NCI-H446 (cell line): Measurements from ENCODE around the gene NADSYN1.
A peak's percentile ranks its signal among the peaks of the same experiment; 100 is the strongest.

ENCODE experiments used
- DNase-seq, 2 experiments: peaks; one replicate each; lab custom pipeline; 2025; lab: John Stamatoyannopoulos, UW

The NADSYN1 gene

GRCh38 chr11:71433648-71434450 is 19.2 kb upstream of the NADSYN1 start:
- no peak for DNase-seq

DNA sequence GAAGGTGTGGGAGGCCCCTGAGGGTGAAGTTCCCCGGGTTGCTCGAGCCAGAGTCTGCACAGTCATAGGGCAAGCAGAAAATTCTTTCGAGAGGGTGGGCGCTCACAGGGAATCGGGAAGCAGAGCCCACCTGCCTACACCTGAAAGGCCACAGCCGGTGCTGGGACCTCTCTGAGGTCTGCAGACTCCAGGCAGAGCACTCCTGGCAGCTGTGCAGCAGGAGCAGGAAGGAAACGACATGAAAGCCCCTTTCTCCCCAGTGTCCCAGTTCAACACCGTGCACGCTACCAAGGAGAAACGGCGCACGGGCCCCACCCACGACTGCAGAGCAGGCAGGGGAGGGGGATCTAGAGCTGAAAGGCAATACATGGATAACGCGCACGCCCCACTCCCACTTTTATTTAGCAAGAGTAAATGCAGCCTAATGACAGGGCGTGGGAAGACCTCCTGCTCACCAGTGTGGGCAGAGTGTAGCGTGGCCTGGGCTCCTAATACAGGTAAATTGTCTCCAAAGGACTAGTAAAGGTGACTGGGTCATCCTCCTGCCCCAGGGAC is 18.4 kb upstream of the NADSYN1 start:
- DNase-seq, result no peak

DNA sequence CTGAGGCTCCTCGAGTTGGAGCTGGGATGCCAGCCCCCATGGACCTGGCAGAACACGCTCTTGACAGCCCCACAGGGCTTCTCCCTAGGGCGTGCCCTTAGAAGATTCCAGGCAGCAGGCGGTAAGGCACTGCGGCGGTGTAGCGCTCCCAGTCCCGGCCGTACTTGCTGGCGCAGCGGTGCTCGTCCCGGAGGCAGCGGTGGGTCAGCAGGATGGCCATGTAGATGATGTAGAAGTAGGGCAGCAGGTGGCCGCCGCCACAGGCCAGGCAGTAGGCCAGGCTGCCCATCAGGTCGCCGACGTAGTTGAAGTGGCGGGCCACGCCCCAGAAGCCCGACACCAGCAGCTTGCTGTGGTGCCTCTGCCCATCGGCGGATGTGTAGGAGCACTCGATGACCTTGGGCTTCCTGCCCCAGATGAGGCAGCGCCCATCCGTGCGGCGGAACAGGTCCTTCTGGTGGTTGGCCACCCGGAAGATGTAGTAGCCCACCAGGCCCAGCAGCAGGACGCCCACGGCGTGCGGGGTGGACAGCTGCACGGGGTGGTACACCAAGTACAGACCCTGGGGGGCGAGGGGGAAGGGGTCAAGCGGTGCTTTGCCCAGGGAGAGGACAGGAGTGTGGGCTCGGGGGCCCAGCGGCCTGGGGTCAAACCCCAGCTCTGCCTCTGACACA is 17.6 kb upstream of the NADSYN1 start:
- DNase-seq, result no peak

DNA sequence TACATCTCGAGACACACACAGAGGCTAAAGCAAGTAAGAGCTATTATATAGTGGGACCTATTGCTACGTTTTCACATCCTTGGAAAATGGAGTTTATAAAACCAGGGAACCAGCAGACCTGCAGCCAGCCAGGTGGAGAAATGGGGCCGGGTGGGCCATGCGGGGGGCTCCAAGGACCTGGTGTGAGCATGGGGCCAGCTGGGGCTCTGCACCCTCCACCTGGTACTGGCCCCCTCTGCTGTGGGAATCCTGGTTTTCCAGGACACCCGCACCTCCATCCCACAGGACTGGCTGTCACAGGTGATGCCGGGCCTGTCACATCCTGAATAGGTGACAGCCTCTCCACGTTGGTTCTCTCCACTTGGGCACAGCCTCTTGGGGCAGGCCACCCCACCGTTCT is 16.1 kb upstream of the NADSYN1 start:
- DNase-seq, result no peak

GRCh38 chr11:71437399-71437798 is 15.6 kb upstream of the NADSYN1 start:
- DNase-seq, result no peak

- DNase-seq, result no peak
Observed at GRCh38 chr11:71437879-71438278, 15.1 kb upstream of the NADSYN1 start.

- DNase-seq, result no peak
Observed at GRCh38 chr11:71438650-71439049, 14.4 kb upstream of the NADSYN1 start.

DNA sequence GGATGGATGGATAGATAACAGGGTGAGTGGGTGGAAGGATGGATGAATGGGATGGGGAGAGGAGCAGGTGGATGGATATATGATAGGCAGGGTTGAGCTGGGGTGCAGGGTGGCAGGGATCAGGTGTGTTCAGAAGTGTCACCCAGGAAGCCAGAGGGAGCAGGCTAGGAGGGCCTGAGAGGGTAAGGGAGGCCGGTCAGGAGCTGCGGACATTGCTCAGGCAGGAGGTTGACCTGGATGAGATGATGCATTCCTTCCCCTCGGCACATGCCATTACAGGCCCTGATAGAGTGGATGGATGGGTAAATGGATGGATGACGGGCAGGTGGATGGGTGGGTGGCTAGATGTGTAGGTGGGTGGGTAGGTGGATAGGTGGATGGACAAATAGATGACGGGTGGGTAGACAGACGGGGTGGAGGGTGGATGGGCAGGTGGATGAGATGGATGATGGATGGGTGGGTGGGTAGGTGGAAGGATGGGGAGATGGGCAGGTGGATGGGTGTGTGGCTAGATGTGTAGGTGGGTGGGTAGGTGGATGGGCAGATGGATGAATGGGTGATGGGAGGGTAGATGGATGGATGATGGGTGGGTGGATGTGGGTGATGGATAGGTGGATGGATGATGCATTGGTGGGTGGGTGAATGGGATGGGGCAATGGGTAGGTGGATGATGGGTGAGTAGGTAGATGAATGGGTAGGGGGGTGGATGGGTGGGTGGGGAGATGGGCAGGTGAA is 12.8 kb upstream of the NADSYN1 start:
- no peak for DNase-seq

DNA sequence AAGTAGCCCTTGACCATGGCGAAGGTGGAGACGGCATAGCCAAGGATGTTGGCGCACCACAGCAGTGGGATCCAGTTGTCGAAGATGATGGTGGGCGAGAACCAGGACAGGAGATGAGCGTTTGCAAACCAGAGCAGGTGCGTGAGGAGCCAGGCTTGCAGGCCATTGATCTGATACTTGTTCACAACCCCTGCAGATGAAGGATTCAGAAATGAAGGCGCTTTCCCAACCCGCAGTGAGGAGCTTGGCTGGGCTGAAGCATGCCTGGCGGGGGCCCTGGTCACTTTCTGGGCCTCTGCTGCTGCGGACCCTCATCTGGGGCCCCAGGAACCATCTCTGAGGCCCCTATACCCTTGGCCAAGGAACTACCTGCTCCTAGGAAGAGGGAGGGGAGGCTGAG is 11.8 kb upstream of the NADSYN1 start:
- DNase-seq, result no peak

GRCh38 chr11:71442123-71442522 is 10.9 kb upstream of the NADSYN1 start:
- DNase-seq, result no peak

DNA sequence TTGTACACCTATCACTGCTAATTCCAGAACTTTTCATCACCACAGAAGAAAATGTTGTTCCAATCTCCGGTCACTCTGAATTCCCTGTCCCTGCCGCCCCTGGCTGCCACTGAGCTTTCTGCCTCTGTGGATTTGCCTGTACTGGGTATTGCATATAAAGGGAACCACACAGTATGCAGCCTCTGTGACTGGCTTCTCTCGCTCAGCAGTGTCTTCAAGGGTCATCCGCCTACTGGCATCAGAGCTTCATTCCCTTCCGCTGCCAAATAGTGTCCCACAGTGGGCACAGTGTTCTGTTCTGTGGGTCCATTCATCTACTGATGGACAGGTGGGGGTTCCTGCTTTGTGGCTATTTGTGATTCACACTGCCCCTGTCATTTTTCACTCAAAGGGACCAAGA is 10.1 kb upstream of the NADSYN1 start:
- DNase-seq, result no peak

- DNase-seq, result no peak
Observed at GRCh38 chr11:71443736-71444445, 9.1 kb upstream of the NADSYN1 start.

DNA sequence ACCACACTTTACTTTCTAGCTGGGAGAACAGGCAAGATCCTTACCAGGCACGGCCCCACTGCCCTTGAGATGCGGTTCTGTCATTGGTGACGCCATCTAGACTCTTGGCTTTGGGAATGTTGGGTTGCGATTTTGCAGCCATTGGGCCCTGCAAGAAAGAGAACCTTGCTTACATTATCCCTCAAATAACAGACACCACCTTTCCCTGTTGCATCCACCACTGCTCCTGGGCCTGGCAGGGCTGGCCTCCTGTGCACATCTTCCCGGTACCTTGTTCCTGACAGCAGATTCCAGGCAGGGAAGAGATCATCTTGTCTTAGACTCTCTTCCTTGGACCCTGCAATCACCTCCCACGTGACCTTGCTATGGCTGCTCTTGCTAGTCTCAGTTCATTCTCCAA is 8.2 kb upstream of the NADSYN1 start:
- DNase-seq, result no peak

GRCh38 chr11:71446150-71446549 is 6.9 kb upstream of the NADSYN1 start:
- no peak for DNase-seq

DNA sequence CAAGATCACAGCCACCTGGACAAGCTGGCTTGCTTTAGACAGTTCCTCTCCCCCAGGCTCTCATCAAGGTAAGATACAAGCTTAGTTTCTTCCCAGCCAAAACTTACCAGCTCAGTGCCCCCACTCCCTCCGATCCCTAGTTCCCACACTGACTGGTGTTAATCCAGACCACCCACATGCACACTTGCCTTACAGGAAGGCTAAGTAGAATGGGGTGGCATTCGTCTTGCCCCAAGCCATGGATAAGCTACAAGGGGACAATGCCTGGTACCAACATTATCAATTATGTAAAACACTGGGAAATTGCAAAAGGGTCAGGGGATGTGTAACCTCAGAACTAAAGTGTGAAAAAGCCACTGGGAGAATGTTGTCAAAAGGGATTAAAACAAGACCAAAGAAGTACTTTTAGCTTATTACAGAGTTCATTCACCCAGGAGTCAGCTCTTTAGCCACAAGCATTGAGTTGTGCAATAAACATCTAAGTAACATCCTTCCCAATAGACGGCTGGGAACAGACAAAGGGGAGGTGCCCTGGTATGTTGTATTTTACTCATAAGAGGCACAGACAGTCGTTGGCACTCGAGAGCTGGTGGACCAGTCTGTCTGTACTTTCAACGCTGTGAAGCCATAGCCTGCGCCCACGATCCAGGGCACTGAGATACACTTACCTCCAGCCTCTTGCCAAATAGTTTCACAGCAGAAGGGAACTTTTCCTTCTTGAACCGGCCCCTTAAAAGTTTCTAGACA is 5.9 kb upstream of the NADSYN1 start:
- DNase-seq, result no peak

- peak in 1 of 2 experiments; percentile 39 for DNase-seq
Observed at GRCh38 chr11:71447791-71448256, 5.2 kb upstream of the NADSYN1 start.

GRCh38 chr11:71448257-71449171 is 4.5 kb upstream of the NADSYN1 start, which contains the start of gene DHCR7:
Gene DHCR7 (minus strand): TSS chr11:71448393. CDS start chr11:71444952, 3,441 bp downstream.
- DNase-seq, result peak; percentile 87 to 98

DNA sequence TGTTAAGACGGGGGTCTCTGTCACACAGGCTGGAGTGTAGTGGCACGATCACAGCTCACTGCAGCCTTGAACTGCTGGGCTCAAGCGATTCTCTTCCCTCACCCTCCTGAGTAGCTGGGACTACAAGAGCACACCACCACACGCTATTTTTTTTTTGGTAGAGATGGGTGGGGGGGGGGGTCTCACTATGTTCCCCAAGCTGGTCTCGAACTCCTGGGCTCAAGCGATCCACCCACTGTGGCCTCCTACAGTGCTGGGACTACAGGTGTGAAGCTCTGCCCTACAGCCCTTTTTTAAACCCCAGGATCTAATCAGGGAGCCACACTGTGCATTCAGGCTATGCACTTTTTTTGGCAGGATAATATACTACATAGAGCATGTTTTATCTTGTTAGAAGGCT is 3.4 kb upstream of the NADSYN1 start:
- DNase-seq, result no peak

GRCh38 chr11:71450507-71450906 is 2.5 kb upstream of the NADSYN1 start:
- DNase-seq, result no peak

- peak in 1 of 2 experiments; percentile 36 for DNase-seq
Observed at GRCh38 chr11:71450939-71451338, 2.1 kb upstream of the NADSYN1 start.
